GM12874 (cell line): ENCODE measurements around the gene HDGF.

ENCODE experiments used
- CTCF ChIP-seq: IDR thresholded peaks from 2 replicates; pipeline ENCODE4 v1.5.1; 2011; ENCODE audit warnings: low read depth, mild to moderate bottlenecking, control low read depth, low read length, moderate library complexity; ENCODE audit not compliant: insufficient read depth

HDGF gene

GRCh38 chr1:156728599-156729462, 22.6 kb downstream of the HDGF start, which contains the start of gene ISG20L2:
Gene ISG20L2 (minus strand): TSS chr1:156728766. CDS start chr1:156727652, 1,114 bp downstream.
- no peak for TF ChIP-seq CTCF

GRCh38 chr1:156727926-156728598, 23.4 kb downstream of the HDGF start, which contains the start of gene METTL25B:
Gene METTL25B (plus strand): TSS chr1:156728469. CDS start chr1:156729105, 636 bp downstream.
- no peak for TF ChIP-seq CTCF

GRCh38 chr1:156727492-156727891, 24.0 kb downstream of the HDGF start:
- no peak for TF ChIP-seq CTCF

GRCh38 chr1:156726549-156727226, 24.8 kb downstream of the HDGF start:
- TF ChIP-seq CTCF = peak; percentile 65

- TF ChIP-seq CTCF = peak; percentile 98
Measured at GRCh38 chr1:156725683-156726280, 25.7 kb downstream of the HDGF start.

GRCh38 chr1:156721535-156721934, 29.9 kb downstream of the HDGF start:
- no peak for TF ChIP-seq CTCF
